Neuronal stem cell (in vitro differentiated cells): Measurements from ENCODE around the gene RIPOR3.
A peak's percentile ranks its signal among the peaks of the same experiment; 100 is the strongest.
"Not testable (repeated sequence)": the region's sequence is repeated elsewhere in the genome, so short reads cannot be mapped to it uniquely, and the experiment has no call there.

Source experiments
- DNase-seq: peaks from one replicate; pipeline ENCODE4 v3.0.0-alpha.2; 2013; ENCODE audit warnings: low spot score
- H2AFZ ChIP-seq: one replicate; pipeline ENCODE4 v1.6.1; 2013; ENCODE audit warnings: mild to moderate bottlenecking, low read length, inconsistent platforms
- H2AK5ac ChIP-seq: 2 replicates; pipeline ENCODE4 v1.6.1; 2013; ENCODE audit warnings: low read depth, mild to moderate bottlenecking, inconsistent platforms, low read length, moderate library complexity, mixed read lengths
- H2BK120ac ChIP-seq: 2 replicates; pipeline ENCODE4 v1.6.1; 2013; ENCODE audit warnings: low read depth, mild to moderate bottlenecking, inconsistent platforms, low read length, moderate library complexity, mixed read lengths
- H2BK12ac ChIP-seq: one replicate; pipeline ENCODE4 v1.6.1; 2013; ENCODE audit warnings: low read length, inconsistent platforms
- H2BK15ac ChIP-seq: 2 replicates; pipeline ENCODE4 v1.6.1; 2013; ENCODE audit warnings: mild to moderate bottlenecking, low read length, inconsistent platforms, mixed read lengths
- H2BK5ac ChIP-seq: one replicate; pipeline ENCODE4 v1.6.1; 2013; ENCODE audit warnings: inconsistent platforms, mild to moderate bottlenecking, low read length, moderate library complexity
- H3K14ac ChIP-seq: one replicate; pipeline ENCODE4 v1.6.1; 2013; ENCODE audit warnings: low read length, inconsistent platforms
- H3K18ac ChIP-seq: 2 replicates; pipeline ENCODE4 v1.6.1; 2013; ENCODE audit warnings: low read length, inconsistent platforms
- H3K23ac ChIP-seq: 2 replicates; pipeline ENCODE4 v1.6.1; 2013; ENCODE audit warnings: low read depth, mild to moderate bottlenecking, mixed read lengths, low read length, inconsistent platforms; ENCODE audit not compliant: poor library complexity
- H3K27ac ChIP-seq: replicated peaks from 3 replicates; pipeline ENCODE4 v1.5.1; 2013; ENCODE audit warnings: low read length, inconsistent platforms
- H3K27me3 ChIP-seq, 3 experiments: 2 replicates each; pipeline ENCODE4 v1.6.1; 2013; ENCODE audit warnings: low read length in 3 of 3, mild to moderate bottlenecking in 2 of 3, inconsistent platforms in 1 of 3, low read depth in 1 of 3, mixed read lengths in 1 of 3, moderate library complexity in 1 of 3; ENCODE audit not compliant: control insufficient read depth in 3 of 3, insufficient read depth in 3 of 3
- H3K36me3 ChIP-seq, 2 donors: replicated peaks in 1 of 2; 2 replicates each; pipeline ENCODE4 v1.6.1; 2013; ENCODE audit warnings: low read length in 2 of 2; ENCODE audit not compliant: control insufficient read depth in 2 of 2, insufficient read depth in 2 of 2
- H3K4ac ChIP-seq: 2 replicates; pipeline ENCODE4 v1.6.1; 2013; ENCODE audit warnings: inconsistent platforms, mild to moderate bottlenecking, low read length, moderate library complexity
- H3K4me1 ChIP-seq, 2 donors: 1 replicate in 1 of 2; 2 replicates in 1 of 2; pipeline ENCODE4 v1.6.1; 2013; ENCODE audit warnings: low read length in 2 of 2, low read depth in 1 of 2; ENCODE audit not compliant: control insufficient read depth in 2 of 2, insufficient read depth in 1 of 2
- H3K4me2 ChIP-seq: one replicate; pipeline ENCODE4 v1.6.1; 2013; ENCODE audit warnings: mild to moderate bottlenecking, low read length, inconsistent platforms; ENCODE audit not compliant: insufficient read depth, poor library complexity, severe bottlenecking
- H3K4me3 ChIP-seq, 2 donors: 2 replicates each; pipeline ENCODE4 v1.5.1; 2013; ENCODE audit warnings: low read length in 2 of 2, mild to moderate bottlenecking in 2 of 2, inconsistent platforms in 1 of 2, moderate library complexity in 1 of 2
- H3K79me1 ChIP-seq: one replicate; pipeline ENCODE4 v1.6.1; 2013; ENCODE audit warnings: low read depth, mild to moderate bottlenecking, inconsistent platforms, low read length, moderate library complexity
- H3K9ac ChIP-seq: one replicate; pipeline ENCODE4 v1.6.1; 2013; ENCODE audit warnings: mild to moderate bottlenecking, low read depth, low read length, inconsistent platforms; ENCODE audit not compliant: poor library complexity
- H3K9me3 ChIP-seq, 2 donors: replicated peaks in 1 of 2; 2 replicates each; pipeline versions ENCODE3 to v1.6.1; 2013; ENCODE audit warnings: low read length in 2 of 2, mild to moderate bottlenecking in 2 of 2, inconsistent platforms in 1 of 2, low read depth in 1 of 2, mixed read lengths in 1 of 2, moderate library complexity in 1 of 2; ENCODE audit not compliant: control insufficient read depth in 2 of 2, insufficient read depth in 1 of 2
- H4K8ac ChIP-seq: one replicate; pipeline ENCODE4 v1.6.1; 2013; ENCODE audit warnings: low read depth, mild to moderate bottlenecking, inconsistent platforms, low read length, moderate library complexity
- H4K91ac ChIP-seq: one replicate; pipeline ENCODE4 v1.6.1; 2013; ENCODE audit warnings: low read length, low read depth, mild to moderate bottlenecking, inconsistent platforms; ENCODE audit not compliant: poor library complexity
- WGBS, 2 donors: extraction: QIAGEN DNeasy Blood & Tissue Kit; methylation state at CpG; one replicate each; pipeline ENCODE4 v1.1.7; 2013; ENCODE audit warnings: missing lambda C conversion rate in 2 of 2, mixed read lengths in 1 of 2; ENCODE audit not compliant: insufficient read length in 2 of 2, insufficient replicate concordance in 1 of 2; ENCODE audit errors: extremely low coverage in 2 of 2; 5-methylcytosine and 5-hydroxymethylcytosine counted together

RIPOR3 gene

DNA sequence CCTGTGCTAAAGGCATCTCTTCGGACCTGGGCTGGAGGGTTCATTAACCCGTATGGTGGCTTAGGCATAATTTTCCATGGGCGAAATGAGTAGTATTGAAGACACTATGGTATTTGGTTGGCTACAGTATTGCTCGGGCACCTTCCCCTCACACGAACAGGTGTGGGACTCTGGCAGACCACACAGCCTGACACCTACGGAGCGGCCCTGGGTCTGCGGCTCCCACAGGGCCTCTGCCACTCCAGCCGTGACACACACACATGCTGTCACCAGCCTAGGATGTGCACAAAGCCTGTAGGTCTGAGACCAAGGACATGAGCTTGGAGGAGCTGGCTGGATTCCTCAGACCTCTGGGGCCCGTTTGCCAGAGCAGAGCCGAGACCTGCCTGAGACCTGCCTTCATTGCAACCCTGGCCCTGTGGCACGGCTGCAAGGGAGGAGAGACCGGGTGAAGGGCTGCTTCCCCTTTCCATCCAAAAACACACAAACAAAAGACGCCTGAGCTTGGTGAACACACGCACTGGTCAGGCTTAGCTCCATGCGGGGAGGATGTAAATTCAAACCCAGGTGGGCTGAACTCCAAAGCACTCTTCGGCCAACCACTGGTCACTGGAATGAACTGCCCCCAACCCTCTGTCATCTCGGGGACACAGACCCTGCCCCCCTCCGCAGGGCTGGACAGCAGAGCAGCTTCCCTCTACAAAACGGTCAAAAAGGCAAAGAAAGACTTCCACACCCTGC is 51.2 kb downstream of the RIPOR3 start:
- not testable (repeated sequence) for H3K27ac ChIP-seq, H3K79me1 ChIP-seq, H3K9ac ChIP-seq, H2BK5ac ChIP-seq, H2BK12ac ChIP-seq, H3K27me3 ChIP-seq, H2BK120ac ChIP-seq, DNase-seq, H2AK5ac ChIP-seq, H3K9me3 ChIP-seq, H2BK15ac ChIP-seq, H3K4me3 ChIP-seq, H4K91ac ChIP-seq, H3K23ac ChIP-seq, H3K14ac ChIP-seq, H3K36me3 ChIP-seq, H4K8ac ChIP-seq, H3K4me2 ChIP-seq, H3K4ac ChIP-seq, H3K18ac ChIP-seq
- H3K4me1 ChIP-seq = peaks cover 26 to 27% of the 10 kb centered on the region in 2 donors
- WGBS, 2 donors = no CpG with 5 or more reads among the region's 20 CpGs
- peak overlapping the region; percentile 46 for H2AFZ ChIP-seq

DNA sequence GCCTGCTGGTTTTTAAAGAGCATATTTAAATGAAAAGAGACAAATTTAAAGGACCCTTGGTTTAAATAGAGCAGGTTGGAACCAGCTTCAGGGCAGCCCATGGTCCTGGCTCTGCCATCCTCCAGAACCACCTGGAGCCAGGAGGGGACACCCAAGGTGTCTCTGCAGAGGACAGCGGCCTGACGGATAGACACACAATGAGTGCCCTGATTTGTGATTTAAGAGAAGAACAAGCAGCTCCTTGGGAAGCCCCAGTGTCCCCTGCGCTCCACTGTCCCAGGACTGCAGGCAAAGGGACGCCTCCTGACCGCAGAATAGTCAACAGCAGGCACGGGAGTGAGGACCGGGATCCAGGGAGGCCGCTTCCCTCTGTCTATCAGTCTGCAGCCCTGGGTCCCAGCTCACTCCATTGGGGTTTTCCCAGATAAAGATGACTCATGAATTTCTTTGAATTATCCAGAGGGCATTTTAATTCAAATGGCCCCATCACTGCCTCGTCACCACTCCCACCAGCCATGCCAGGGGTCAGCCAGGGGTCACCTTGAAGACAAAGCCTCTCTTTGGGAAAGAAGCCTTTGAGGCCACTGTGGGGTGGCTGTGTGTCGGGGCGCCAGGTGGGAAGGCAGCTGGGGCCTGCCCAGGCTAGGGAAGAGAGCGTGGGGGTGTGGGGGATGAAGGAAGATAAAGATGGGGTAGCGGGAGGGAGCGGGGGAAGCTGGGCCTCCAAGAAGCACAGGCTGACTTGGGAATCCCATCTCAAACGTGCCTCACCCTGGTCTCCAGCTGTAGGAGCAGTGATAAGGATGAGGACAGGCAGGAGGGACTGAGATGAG is 53.1 kb downstream of the RIPOR3 start:
- H3K18ac ChIP-seq, H3K14ac ChIP-seq: not testable (repeated sequence)

DNA sequence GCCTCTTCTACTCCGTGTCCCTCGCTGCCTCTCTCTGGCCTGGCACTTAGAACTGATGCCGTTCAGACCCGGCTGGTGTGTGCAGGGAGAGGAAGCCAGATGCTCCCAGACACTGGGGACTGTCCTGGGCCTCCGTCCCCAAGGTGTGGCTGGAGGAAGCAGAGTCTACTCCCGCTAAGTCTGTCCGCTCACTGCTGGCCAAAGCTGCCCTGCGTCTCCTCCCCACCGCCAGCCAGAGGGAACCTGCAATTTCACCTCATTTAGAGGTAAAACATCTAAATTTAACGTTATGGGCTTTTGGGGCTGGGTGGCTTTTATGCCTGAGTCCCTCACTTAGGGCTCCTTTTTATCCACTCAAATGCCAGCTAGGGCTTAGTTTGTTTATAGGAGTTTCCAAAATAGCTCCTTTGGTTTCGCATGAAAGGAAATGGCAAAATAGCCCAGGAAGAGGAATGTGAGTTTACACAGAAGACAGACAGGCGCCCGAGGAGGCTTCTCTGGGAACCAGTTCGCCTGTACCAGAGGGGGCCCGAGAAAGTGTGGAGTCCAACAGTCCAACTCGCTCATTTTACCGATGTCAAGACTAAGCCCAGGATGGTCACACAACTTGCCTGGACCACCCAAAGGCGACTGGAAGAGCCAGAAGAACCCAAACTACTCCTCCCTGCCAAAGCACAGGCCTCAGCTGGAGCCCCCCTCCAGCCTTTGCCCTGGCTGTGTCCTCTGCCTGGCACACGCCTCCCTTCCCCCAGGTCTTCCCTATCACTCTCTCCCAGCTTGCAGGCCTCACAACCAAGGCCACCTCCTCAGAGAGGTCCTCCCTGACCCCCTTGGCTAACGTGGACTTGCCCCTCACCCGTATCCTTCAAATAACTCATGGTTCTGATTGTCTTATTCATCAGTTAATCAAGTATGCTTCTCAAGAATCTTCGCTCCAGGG is 54.5 kb downstream of the RIPOR3 start:
- Histone ChIP-seq H3K14ac (peak overlapping the region; percentile 94), H3K27me3 (no peaks in the 10 kb centered on the region), H2BK12ac (peak overlapping the region; percentile 73), H4K91ac (no peak overlapping the region), H3K79me1 (peaks cover 4% of the 10 kb centered on the region), H2BK15ac (peak overlapping the region; percentile 79), H4K8ac (no peak overlapping the region), H2AFZ (no peak overlapping the region), H3K4me3 (no peak overlapping the region), H3K18ac (peak overlapping the region; percentile 94), H3K9me3 (no peaks in the 10 kb centered on the region), H2BK5ac (peak overlapping the region; percentile 91), H3K23ac (peak overlapping the region; percentile 3), H3K4me2 (no peak overlapping the region), H3K4ac (peak overlapping the region; percentile 76), H2AK5ac (peak overlapping the region; percentile 97), H2BK120ac (no peak overlapping the region), H3K4me1 (peaks cover 20 to 23% of the 10 kb centered on the region in 2 donors), H3K27ac (peak overlapping the region; percentile 2), H3K9ac (no peak overlapping the region), H3K36me3 (no peaks in the 10 kb centered on the region)
- no peak for DNase-seq
- no CpG with 5 or more reads among the region's 22 CpGs for WGBS, 2 donors

More for the DNA sequence above, 53.1 kb downstream of the RIPOR3 start:
- not testable (repeated sequence) for H4K8ac ChIP-seq, DNase-seq, H4K91ac ChIP-seq, H3K79me1 ChIP-seq, H2BK15ac ChIP-seq, H3K9me3 ChIP-seq, H3K27me3 ChIP-seq, H3K23ac ChIP-seq, H3K36me3 ChIP-seq, H2BK12ac ChIP-seq, H3K4me3 ChIP-seq, H2BK5ac ChIP-seq, H3K4me2 ChIP-seq, H3K9ac ChIP-seq, H2BK120ac ChIP-seq, H3K4ac ChIP-seq
- WGBS, 2 donors = no CpG with 5 or more reads among the region's 15 CpGs
- Histone ChIP-seq H2AK5ac (peak overlapping the region; percentile 1), H3K27ac (peak overlapping the region; percentile 58), H2AFZ (peak overlapping the region; percentile 83), H3K4me1 (peaks cover 25 to 27% of the 10 kb centered on the region in 2 donors)
